ENCODE data around the gene TAAR2.

DNA sequence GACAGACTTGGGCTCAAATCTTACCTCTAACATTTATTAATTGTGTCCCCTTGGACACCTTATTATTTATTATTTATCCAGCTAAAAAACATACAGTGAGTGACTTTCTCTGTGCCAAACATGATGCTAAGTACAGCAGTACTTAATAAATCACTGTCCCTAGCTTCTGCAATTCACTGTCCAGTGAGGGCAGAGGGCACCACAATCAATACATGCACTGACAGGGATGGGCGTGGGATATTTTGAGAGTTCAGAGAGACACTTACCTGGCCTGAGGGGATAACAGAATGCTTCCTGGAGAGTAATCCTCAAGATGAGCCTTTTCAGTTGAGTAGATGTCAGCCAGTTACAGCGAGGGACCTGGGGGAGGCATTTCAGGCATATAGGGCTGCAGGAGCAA lies 9.3 kb upstream of the TAAR2 start:
- TF ChIP-seq, protein P1, sequence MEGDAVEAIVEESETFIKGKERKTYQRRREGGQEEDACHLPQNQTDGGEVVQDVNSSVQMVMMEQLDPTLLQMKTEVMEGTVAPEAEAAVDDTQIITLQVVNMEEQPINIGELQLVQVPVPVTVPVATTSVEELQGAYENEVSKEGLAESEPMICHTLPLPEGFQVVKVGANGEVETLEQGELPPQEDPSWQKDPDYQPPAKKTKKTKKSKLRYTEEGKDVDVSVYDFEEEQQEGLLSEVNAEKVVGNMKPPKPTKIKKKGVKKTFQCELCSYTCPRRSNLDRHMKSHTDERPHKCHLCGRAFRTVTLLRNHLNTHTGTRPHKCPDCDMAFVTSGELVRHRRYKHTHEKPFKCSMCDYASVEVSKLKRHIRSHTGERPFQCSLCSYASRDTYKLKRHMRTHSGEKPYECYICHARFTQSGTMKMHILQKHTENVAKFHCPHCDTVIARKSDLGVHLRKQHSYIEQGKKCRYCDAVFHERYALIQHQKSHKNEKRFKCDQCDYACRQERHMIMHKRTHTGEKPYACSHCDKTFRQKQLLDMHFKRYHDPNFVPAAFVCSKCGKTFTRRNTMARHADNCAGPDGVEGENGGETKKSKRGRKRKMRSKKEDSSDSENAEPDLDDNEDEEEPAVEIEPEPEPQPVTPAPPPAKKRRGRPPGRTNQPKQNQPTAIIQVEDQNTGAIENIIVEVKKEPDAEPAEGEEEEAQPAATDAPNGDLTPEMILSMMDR (IDR thresholded peaks at IDR 0.05) = no peak
- TF ChIP-seq EP300 (IDR thresholded peaks at IDR 0.05) = no peak
- TF ChIP-seq POLR2A (IDR thresholded peaks at IDR 0.05) = no peak
